Measurements from ENCODE around the gene OBSCN. TPM values are rescaled to one million over a fixed set of nuclear protein-coding genes. Genes with fewer than 3 reads are reported as not detected.
A peak's percentile ranks its signal among the peaks of the same experiment; 100 is the strongest.

OBSCN gene
- total and polyA plus RNA-seq, 10 of the 15 experiments (the other 5 are each of a cell fraction or from before 2014, with no cell fraction given) = 0.01 to 0.36 (median 0.08) TPM; not detected in 2

DNA sequence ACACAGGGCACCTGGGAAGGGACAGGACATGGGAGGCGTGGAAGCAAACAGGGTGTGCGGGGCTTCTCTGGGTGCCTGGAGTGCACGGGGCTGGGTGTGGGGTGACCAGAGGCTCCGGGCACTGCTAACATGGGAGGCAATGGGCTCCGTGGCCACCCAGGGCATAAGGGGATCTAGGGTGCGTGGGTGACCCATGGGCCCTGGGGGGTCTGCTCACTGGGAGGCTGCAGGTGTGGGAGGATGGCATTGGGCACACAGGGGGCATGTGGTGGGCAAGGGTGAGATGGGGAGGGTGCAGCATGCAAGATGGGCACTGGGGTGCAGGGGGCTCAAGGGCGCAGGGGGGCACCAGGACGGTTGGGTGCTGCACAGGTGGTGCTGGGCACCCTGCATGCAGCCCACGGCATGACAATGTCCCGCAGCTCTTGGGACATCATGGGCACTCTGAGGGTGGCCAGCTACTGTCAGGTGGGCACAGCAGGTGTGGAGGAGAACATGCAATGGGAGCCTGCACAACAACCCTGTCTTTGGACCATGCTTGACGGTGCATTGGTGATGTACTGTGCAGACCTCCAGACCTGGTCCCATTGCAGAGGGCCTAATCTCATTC is 183.7 kb downstream of the OBSCN start:
- ATAC-seq = peak; percentile 19; the same call in 1 of the 3 replicates
- intact Hi-C loops (cut with micrococcal nuclease; ENCODE audit: unreplicated experiment) = no loop called here
- WGBS (ENCODE audit: insufficient coverage, insufficient replicate concordance, low lambda C conversion rate, missing lambda C conversion rate) = 99% methylated on average over 11 of the region's 11 CpGs

DNA sequence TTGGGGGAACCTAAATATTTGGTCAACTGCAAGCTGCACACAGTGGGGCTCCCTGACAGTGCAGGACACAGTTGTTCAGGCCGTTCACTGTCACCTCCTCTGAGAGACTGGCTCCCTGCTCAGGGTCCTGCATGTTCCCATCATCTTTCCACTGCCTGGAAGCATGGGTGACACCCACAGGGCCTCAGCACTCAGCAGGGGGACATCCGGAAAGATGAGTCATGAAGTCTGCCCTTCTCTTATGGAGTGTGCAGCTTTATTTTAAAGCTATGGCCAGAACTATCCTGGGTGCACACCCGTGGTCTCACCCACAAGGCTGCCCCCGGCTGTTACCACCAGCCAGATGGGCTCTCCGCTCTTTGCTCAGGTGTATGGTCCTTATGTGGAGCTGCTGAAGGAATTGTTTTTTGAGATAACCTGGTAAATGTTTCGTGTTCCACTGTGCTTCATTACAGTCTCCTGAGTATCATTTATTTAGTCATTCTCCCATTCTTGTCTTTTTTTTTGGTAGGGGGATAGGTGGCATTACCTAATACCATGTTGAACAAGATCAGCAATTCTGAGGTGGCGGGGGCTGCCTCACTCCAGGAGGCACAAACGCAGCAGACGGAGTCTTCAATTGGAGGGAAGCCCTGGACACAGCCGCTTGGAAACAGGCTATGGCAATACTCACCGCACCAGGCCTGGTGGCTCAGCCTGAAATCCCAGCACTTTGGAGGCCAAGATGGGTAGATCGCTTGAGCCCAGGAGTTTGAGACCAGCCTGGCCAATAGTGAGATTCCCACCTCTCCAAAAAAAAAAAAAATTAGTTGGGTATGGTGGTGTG is 184.5 kb downstream of the OBSCN start:
- Histone ChIP-seq H4K20me1 (ENCODE audit: control insufficient read depth, insufficient read depth) (no peaks in the 10 kb centered on the region), H3K27ac (ENCODE audit: control insufficient read depth, insufficient read depth) (no peak overlapping the region), H2AFZ (ENCODE audit: control insufficient read depth, low read depth, low read length) (no peak overlapping the region), H3K4me2 (ENCODE audit: control insufficient read depth, insufficient read depth) (no peak overlapping the region), H3K79me2 (ENCODE audit: control insufficient read depth, insufficient read depth, low read length) (no peaks in the 10 kb centered on the region), H3K4me3 (no peak overlapping the region), H3K27me3 (replicated peaks in 1 of 2; ENCODE audit: control insufficient read depth in 2 of 2, insufficient read depth in 2 of 2, low read length in 1 of 2) (no peaks in the 10 kb centered on the region), H3K9me3 (replicated peaks; ENCODE audit: control insufficient read depth, insufficient read depth, low read length) (no peaks in the 10 kb centered on the region), H3K4me1 (ENCODE audit: control insufficient read depth, insufficient read depth, low read length) (no peaks in the 10 kb centered on the region), H3K36me3 (ENCODE audit: control insufficient read depth in 2 of 2, insufficient read depth in 2 of 2, low read length in 1 of 2) (peaks cover 6 to 16% of the 10 kb centered on the region in 2 experiments; a peak in 3 of 4 replicates), H3K9ac (ENCODE audit: control insufficient read depth, insufficient read depth, low read length) (no peak overlapping the region)
- ChIA-PET POLR2A (no interaction called here), CTCF (no interaction called here), RAD21 (ENCODE audit: unreplicated experiment) (no interaction called here), SMC1A (ENCODE audit: uncharacterized antibody, unreplicated experiment) (no interaction called here)
- intact Hi-C loops (cut with micrococcal nuclease; ENCODE audit: unreplicated experiment) = no loop called here
- in situ Hi-C loops (cut with MboI) = no loop called here
- FAIRE-seq = no peak
- no peak; the same call in 2 of the 3 replicates for ATAC-seq
- 89% methylated on average over 12 of the region's 12 CpGs for WGBS (ENCODE audit: insufficient coverage, insufficient replicate concordance, low lambda C conversion rate, missing lambda C conversion rate)
- BruUV-seq (replicated peaks) = no TSS peak
- no peak for DNase-seq (ENCODE audit: low read depth, low spot score)
- TF ChIP-seq TCF12 (IDR thresholded peaks at IDR 0.05; ENCODE audit: low read depth, low read length) (no peak), PAX8 (IDR thresholded peaks at IDR 0.05) (no peak), GABPA (IDR thresholded peaks at IDR 0.05; ENCODE audit: low read depth) (no peak), CEBPB (IDR thresholded peaks at IDR 0.05; ENCODE audit: borderline replicate concordance in 1 of 2, low read depth in 2 of 2, low read length in 2 of 2) (no peak), NFYA (IDR thresholded peaks at IDR 0.05; ENCODE audit: borderline replicate concordance, low read depth, low read length) (no peak), CUX1 (IDR thresholded peaks at IDR 0.05; ENCODE audit: insufficient replicate concordance, low read depth, low read length) (no peak)

More for the DNA sequence above, 183.7 kb downstream of the OBSCN start:
- Histone ChIP-seq H3K79me2 (ENCODE audit: control insufficient read depth, insufficient read depth, low read length) (no peaks in the 10 kb centered on the region), H3K9me3 (replicated peaks; ENCODE audit: control insufficient read depth, insufficient read depth, low read length) (no peaks in the 10 kb centered on the region), H4K20me1 (ENCODE audit: control insufficient read depth, insufficient read depth) (no peaks in the 10 kb centered on the region), H3K9ac (ENCODE audit: control insufficient read depth, insufficient read depth, low read length) (no peak overlapping the region), H3K4me3 (no peak overlapping the region), H3K4me2 (ENCODE audit: control insufficient read depth, insufficient read depth) (no peak overlapping the region), H3K27me3 (replicated peaks in 1 of 2; ENCODE audit: control insufficient read depth in 2 of 2, insufficient read depth in 2 of 2, low read length in 1 of 2) (no peaks in the 10 kb centered on the region), H2AFZ (ENCODE audit: control insufficient read depth, low read depth, low read length) (no peak overlapping the region), H3K36me3 (ENCODE audit: control insufficient read depth in 2 of 2, insufficient read depth in 2 of 2, low read length in 1 of 2) (peaks cover 6 to 11% of the 10 kb centered on the region in 2 experiments; a peak in 3 of 4 replicates), H3K27ac (ENCODE audit: control insufficient read depth, insufficient read depth) (no peak overlapping the region), H3K4me1 (ENCODE audit: control insufficient read depth, insufficient read depth, low read length) (no peaks in the 10 kb centered on the region)
- no peak for FAIRE-seq
- POLR2A ChIA-PET = no interaction called here
- SMC1A ChIA-PET (ENCODE audit: uncharacterized antibody, unreplicated experiment) = no interaction called here
- CTCF ChIA-PET = no interaction called here
- no TSS peak for BruUV-seq (replicated peaks)
- in situ Hi-C loops (cut with MboI) = no loop called here
- no peak for DNase-seq (ENCODE audit: low read depth, low spot score)
- RAD21 ChIA-PET (ENCODE audit: unreplicated experiment) = no interaction called here
- TF ChIP-seq FOXK2 (IDR thresholded peaks at IDR 0.05) (no peak), POLR2AphosphoS5 (IDR thresholded peaks at IDR 0.05; ENCODE audit: low read length) (peak; percentile 60; the same call in 1 of the 2 replicates), FOXM1 (IDR thresholded peaks at IDR 0.05; ENCODE audit: low read depth, low read length) (no peak), USF2 (IDR thresholded peaks at IDR 0.05; ENCODE audit: borderline replicate concordance, low read depth, low read length) (no peak)
